Gastroesophageal sphincter (tissue), 4 donors: ENCODE data around the gene ZNF836. TPM values are rescaled to one million over a fixed set of nuclear protein-coding genes. Genes with fewer than 3 reads are reported as not detected.

Experiments
- ATAC-seq: fragments of 150-250 bp; one replicate; pipeline ENCODE4 v1.9.1; 2016; ENCODE audit warnings: mild to moderate bottlenecking, moderate library complexity
- H3K27ac ChIP-seq, 4 donors: fragments of 200-600 bp; sonication (generic) in 3 of 4; 1 replicate in 3 of 4; 2 replicates in 1 of 4; pipeline ENCODE4 v1.5.1; 2016 to 2019
- H3K27me3 ChIP-seq: fragments of 200-600 bp; sonication (generic); one replicate; pipeline ENCODE4 v1.5.1; 2019
- H3K36me3 ChIP-seq, 2 donors: fragments of 200-600 bp; sonication (generic); one replicate each; pipeline ENCODE4 v1.5.1; 2019; ENCODE audit warnings: control low read depth in 1 of 2
- H3K4me1 ChIP-seq, 3 donors: fragments of 200-600 bp; sonication (generic); 1 replicate in 2 of 3; 2 replicates in 1 of 3; pipeline ENCODE4 v1.5.1; 2016 to 2019; ENCODE audit warnings: control low read depth in 2 of 3
- H3K4me3 ChIP-seq, 2 donors: fragments of 200-600 bp; sonication (generic); one replicate each; pipeline ENCODE4 v1.5.1; 2019; ENCODE audit warnings: mild to moderate bottlenecking in 1 of 2, moderate library complexity in 1 of 2
- H3K9me3 ChIP-seq, 3 donors: fragments of 200-600 bp; sonication (generic); one replicate each; pipeline ENCODE4 v1.5.1; 2017 to 2019; ENCODE audit warnings: control low read depth in 2 of 3
- EP300 ChIP-seq: sonication (generic); formaldehyde crosslinking; IDR thresholded peaks from one replicate; pipeline ENCODE4 v1.6.1; 2017; ENCODE audit warnings: antibody characterized with exemption, mild to moderate bottlenecking
- POLR2A ChIP-seq, 2 donors: fragments of 450-650 bp; IDR thresholded peaks; one replicate each; pipeline ENCODE4 v1.6.1; 2017; ENCODE audit warnings: antibody characterized with exemption in 2 of 2, mild to moderate bottlenecking in 2 of 2, moderate library complexity in 1 of 2
- POLR2AphosphoS5 ChIP-seq: sonication (generic); formaldehyde crosslinking; IDR thresholded peaks from one replicate; pipeline ENCODE4 v1.6.1; 2017; ENCODE audit warnings: antibody characterized with exemption
- WGBS, 2 donors: methylation state at CpG; one replicate each; pipeline ENCODE4 v1.1.5; 2018; ENCODE audit warnings: low coverage in 1 of 2; 5-methylcytosine and 5-hydroxymethylcytosine counted together
- total RNA-seq, 4 donors: library from RNA; depleted of rRNA; stranded (reverse); fragments of >200 nt; gene quantifications; one replicate each; pipeline ENCODE4 v1.1.0, GENCODE V29; 2016
- TF ChIP-seq, protein P1 (sequence below), 4 experiments: fragments of 200-600 bp in 2 of 4; fragments of 450-650 bp in 2 of 4; sonication (generic) in 1 of 4; IDR thresholded peaks; one replicate each; pipeline ENCODE4 v1.5.1; 2017 to 2019; ENCODE audit warnings: antibody characterized with exemption in 4 of 4, mild to moderate bottlenecking in 2 of 4, moderate library complexity in 2 of 4

The ZNF836 gene
- total RNA-seq, 4 donors from 2014 or later = 5.7 to 27.9 (median 12.6) TPM

DNA sequence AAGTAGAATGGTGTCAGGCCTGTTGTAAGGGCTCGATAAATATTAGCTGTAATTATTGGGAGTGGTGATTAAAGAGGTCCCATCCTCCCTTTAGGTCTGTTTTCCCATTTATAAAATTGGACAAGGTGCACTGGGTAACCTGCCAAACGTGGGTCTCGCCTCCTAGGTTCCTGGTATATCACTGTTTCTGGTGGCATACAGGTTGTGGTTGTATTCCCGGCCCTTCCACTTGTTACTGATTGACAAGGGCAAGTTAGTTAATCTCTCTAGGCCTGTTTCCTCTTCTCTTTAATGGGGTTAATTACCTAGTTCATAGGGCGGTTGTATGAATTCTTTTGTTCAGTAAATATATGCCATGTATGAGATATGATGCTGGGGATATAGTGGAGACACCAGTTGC lies 20.0 kb upstream of the ZNF836 start:
- peak overlapping the region; percentile 71 to 100 (median 92) for H3K27ac ChIP-seq
- no peak for TF ChIP-seq POLR2AphosphoS5
- TF ChIP-seq, protein P1, sequence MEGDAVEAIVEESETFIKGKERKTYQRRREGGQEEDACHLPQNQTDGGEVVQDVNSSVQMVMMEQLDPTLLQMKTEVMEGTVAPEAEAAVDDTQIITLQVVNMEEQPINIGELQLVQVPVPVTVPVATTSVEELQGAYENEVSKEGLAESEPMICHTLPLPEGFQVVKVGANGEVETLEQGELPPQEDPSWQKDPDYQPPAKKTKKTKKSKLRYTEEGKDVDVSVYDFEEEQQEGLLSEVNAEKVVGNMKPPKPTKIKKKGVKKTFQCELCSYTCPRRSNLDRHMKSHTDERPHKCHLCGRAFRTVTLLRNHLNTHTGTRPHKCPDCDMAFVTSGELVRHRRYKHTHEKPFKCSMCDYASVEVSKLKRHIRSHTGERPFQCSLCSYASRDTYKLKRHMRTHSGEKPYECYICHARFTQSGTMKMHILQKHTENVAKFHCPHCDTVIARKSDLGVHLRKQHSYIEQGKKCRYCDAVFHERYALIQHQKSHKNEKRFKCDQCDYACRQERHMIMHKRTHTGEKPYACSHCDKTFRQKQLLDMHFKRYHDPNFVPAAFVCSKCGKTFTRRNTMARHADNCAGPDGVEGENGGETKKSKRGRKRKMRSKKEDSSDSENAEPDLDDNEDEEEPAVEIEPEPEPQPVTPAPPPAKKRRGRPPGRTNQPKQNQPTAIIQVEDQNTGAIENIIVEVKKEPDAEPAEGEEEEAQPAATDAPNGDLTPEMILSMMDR (IDR thresholded peaks at IDR 0.05) = no peak
- no peaks in the 10 kb centered on the region for H3K27me3 ChIP-seq
- H3K9me3 ChIP-seq = no peaks in the 10 kb centered on the region
- WGBS, 2 donors = 49 to 53% methylated on average over 4 to 5 of the region's 5 CpGs
- no peak for ATAC-seq
- H3K4me1 ChIP-seq = peaks cover 0 to 74% (median 41%) of the 10 kb centered on the region in 3 donors
- peak overlapping the region; percentile 63 to 95 for H3K4me3 ChIP-seq
- H3K36me3 ChIP-seq = peaks cover 0 to 25% of the 10 kb centered on the region in 2 donors

DNA sequence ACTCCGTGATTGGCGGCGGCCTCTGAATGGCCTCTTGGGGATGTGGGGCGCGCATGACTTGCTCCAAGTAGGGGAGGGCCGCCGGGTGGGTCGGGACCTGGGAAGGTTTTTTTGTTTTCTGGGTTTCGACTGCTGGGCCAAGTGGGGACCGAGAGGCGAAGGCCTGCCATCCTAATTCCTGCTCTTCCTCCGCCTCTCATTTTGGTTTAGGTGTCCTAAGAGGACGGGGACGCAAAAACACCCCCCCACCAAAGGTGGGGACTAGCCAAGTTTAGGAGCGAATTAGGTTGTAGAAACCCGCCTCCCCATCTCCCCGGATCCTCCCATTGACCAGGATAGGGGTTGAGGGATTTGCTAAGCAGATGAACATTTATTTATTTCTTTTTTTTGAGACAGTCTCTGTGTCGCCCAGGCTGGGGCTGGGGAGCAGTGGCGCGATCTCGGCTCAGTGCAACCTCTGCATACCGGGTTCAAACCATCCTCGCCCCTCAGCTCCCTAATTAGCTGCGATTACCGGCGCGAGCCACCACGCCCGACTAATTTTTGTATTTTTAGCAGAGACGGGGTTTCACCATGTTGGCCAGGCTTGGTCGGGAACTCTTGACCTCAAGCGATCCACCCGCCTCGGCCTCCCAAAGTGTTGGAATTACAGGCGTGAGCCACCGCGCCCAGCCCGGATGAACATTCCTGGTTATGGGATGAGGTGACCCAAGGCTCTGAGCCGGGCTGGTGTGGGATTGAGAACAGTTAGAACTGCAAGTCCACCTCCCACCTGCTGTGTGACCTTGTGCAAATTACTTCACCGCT lies 19.3 kb upstream of the ZNF836 start:
- ATAC-seq = no peak
- H3K36me3 ChIP-seq = peaks cover 0 to 18% of the 10 kb centered on the region in 2 donors
- H3K9me3 ChIP-seq = no peaks in the 10 kb centered on the region
- WGBS, 2 donors = 0 to 3% methylated on average over 14 to 23 of the region's 40 CpGs
- peaks cover 0 to 67% (median 35%) of the 10 kb centered on the region in 3 donors for H3K4me1 ChIP-seq
- peak overlapping the region; percentile 71 to 100 (median 92) for H3K27ac ChIP-seq
- no peaks in the 10 kb centered on the region for H3K27me3 ChIP-seq
- TF ChIP-seq POLR2A (IDR thresholded peaks at IDR 0.05) = no peak
- TF ChIP-seq POLR2AphosphoS5 = no peak
- TF ChIP-seq, protein P1 (IDR thresholded peaks at IDR 0.05) = no peak
- no peak for TF ChIP-seq EP300
- H3K4me3 ChIP-seq = peak overlapping the region; percentile 63 to 95

DNA sequence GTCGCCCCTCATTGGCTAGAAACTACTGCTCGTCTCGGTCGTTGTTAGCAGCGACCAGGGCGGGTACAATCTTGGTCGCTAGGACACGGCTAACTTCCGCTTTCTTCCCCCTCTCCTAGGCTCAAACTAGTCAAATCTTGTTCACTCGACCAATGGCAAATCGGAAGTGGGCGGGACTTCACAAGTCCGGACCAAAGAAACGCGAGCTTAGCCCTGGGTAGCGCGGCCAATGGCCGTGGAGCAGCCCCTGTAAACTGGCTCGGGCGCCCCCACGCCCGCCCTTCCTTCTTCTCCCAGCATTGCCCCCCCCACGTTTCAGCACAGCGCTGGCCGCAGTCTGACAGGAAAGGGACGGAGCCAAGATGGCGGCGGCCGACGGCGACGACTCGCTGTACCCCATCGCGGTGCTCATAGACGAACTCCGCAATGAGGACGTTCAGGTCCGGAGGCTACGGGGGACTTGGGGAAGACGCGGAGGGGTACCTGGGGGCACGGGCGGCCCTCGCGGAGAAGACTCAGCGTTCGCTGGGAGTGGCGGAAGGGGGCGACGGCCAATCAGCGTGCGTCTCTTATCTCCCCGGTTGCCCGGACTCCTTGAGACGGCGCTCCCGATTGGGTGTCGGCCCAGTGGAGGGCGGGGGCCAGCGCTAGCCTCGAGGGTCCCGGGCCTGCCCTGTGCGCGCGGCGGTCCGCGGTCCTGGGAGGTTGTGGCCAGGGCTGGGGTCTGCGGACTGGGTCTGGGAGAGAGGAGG lies 18.5 kb upstream of the ZNF836 start, which contains the start of gene PPP2R1A:
Gene PPP2R1A, plus strand, starts transcription at position 318 of the 752 bp plus-strand sequence. Its CDS starts 45 bp downstream, at position 363.
- ATAC-seq = peak; percentile 96
- WGBS, 2 donors = 0 to 7% methylated on average over 3 of the region's 70 CpGs
- no peak for TF ChIP-seq EP300
- TF ChIP-seq, protein P1 (IDR thresholded peaks at IDR 0.05) = peak in 1 of 4 experiments; percentile 22
- TF ChIP-seq POLR2A (IDR thresholded peaks at IDR 0.05) = peak; percentile 90 to 92
- TF ChIP-seq POLR2AphosphoS5 = peak; percentile 98
- peak within 1 kb of the TSS; percentile 63 to 95 for H3K4me3 ChIP-seq
- H3K27ac ChIP-seq = peak within 1 kb of the TSS; percentile 89 to 100 (median 95)
- H3K4me1 ChIP-seq = peaks cover 0 to 59% (median 35%) of the 10 kb centered on the region in 3 donors
- peaks cover 0 to 13% of the 10 kb centered on the region in 2 donors for H3K36me3 ChIP-seq
- H3K9me3 ChIP-seq = no peaks in the 10 kb centered on the region
- H3K27me3 ChIP-seq = no peaks in the 10 kb centered on the region

DNA sequence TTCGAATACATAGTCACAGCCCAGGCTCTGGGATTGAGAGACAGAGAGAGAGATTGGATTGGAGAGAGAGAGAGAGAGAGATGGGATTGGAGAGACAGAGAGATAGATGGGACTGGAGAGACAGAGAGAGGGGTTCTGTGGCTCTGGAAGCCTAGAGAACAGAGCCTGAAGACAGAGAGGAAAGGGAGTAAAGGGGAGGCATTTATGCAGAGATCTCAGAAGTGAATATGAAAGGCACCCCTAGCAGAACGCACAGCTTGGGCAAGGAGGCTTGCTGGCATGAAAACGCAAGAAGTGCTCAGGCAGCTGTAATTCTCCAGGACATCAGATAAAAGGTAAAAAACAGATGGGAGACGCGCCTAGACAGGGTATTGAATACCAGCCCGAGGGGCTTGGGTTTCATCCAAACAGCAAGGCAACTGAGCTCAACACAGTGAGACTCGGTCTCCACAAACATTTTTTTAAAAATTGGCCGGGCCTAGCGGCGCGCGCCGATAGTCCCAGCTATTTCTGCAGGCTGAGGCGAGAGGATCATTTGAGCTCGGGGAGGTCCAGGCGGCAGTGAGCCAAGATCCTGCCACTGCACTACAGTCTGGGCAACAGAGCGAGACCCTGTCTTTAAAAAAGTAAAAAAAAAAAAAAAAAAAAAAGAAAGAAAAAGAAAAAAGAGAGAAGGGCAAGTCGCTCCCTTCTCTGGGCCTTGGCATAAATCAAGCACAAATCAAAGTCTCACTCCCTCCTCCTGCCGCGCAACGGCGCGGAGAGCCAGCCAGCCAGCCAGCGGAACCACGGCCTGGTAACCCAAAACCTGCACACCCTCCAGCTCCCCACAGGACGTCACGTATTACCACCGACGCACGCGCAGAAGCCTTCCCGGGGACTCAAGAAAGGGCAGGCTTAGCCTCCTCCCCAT lies 17.7 kb upstream of the ZNF836 start:
- TF ChIP-seq, protein P1 (IDR thresholded peaks at IDR 0.05) = peak in 1 of 4 experiments; percentile 34
- TF ChIP-seq POLR2A (IDR thresholded peaks at IDR 0.05) (no peak), POLR2AphosphoS5 (peak; percentile 46)
- peaks cover 0 to 13% of the 10 kb centered on the region in 2 donors for H3K36me3 ChIP-seq
- WGBS, 2 donors = 1 to 2% methylated on average over 9 to 31 of the region's 32 CpGs

More for the DNA sequence above, 17.7 kb upstream of the ZNF836 start:
- ATAC-seq = peak; percentile 0
- H3K27me3 ChIP-seq = no peaks in the 10 kb centered on the region
- H3K4me1 ChIP-seq = peaks cover 0 to 50% (median 31%) of the 10 kb centered on the region in 3 donors
- peak overlapping the region; percentile 48 to 50 for H3K4me3 ChIP-seq
- no peaks in the 10 kb centered on the region for H3K9me3 ChIP-seq
- peak overlapping the region; percentile 87 to 94 (median 88) for H3K27ac ChIP-seq
